SK-N-SH (cell line): Measurements from ENCODE around the gene ERC2. TPM values are rescaled to one million over a fixed set of nuclear protein-coding genes. Genes with fewer than 3 reads are reported as not detected.

Source experiments
- CTCF ChIA-PET: fragments of 300-600, 350-600 bp; formaldehyde crosslinking; extraction: SDS; loops from one replicate; lab custom pipeline; 2021; lab: Yijun Ruan, JAX
- POLR2A ChIA-PET: fragments of 350-600 bp; sonication (Branson Sonifier 250); formaldehyde crosslinking; extraction: SDS; loops from one replicate; lab custom pipeline; 2020; ENCODE audit warnings: antibody characterized with exemption, inconsistent platforms; lab: Yijun Ruan, JAX
- DNase-seq: peaks from one replicate; pipeline ENCODE4 v3.0.0; 2012
- H2AFZ ChIP-seq: fragments of 200-600 bp; sonication (generic); 2 replicates; pipeline ENCODE4 v1.8.1; 2016; ENCODE audit warnings: antibody characterized with exemption, mild to moderate bottlenecking, low read depth
- H3F3A ChIP-seq: fragments of 200-600 bp; sonication (generic); replicated peaks from 2 replicates; pipeline ENCODE3; 2016; ENCODE audit warnings: antibody characterized with exemption, mild to moderate bottlenecking; ENCODE audit not compliant: insufficient read depth
- H3K27ac ChIP-seq, 2 experiments: fragments of 200-500 bp in 1 of 2; fragments of 200-600 bp in 1 of 2; sonication (Bioruptor generic) in 1 of 2; sonication (generic), shearing (Covaris generic) in 1 of 2; 2 replicates each; pipeline versions ENCODE4 v1.5.1 to v1.6.1; 2014 to 2016; ENCODE audit warnings: low read depth in 2 of 2, inconsistent platforms in 1 of 2, low read length in 1 of 2, mild to moderate bottlenecking in 1 of 2, mixed read lengths in 1 of 2
- H3K27me3 ChIP-seq: fragments of 200-600 bp; sonication (generic), shearing (Covaris generic); 2 replicates; pipeline ENCODE4 v1.6.1; 2016; ENCODE audit warnings: mixed run types; ENCODE audit not compliant: insufficient read depth
- H3K36me3 ChIP-seq, 2 experiments: fragments of 200-500 bp in 1 of 2; fragments of 200-600 bp in 1 of 2; sonication (Bioruptor generic) in 1 of 2; sonication (generic) in 1 of 2; replicated peaks in 1 of 2; 2 replicates each; pipeline versions ENCODE3 to v1.5.1; 2014 to 2016; ENCODE audit warnings: low read length in 1 of 2, mild to moderate bottlenecking in 1 of 2; ENCODE audit not compliant: insufficient read depth in 2 of 2, control insufficient read depth in 1 of 2
- H3K4me1 ChIP-seq, 2 experiments: fragments of 200-500 bp in 1 of 2; fragments of 200-600 bp in 1 of 2; sonication (Bioruptor generic) in 1 of 2; sonication (generic), shearing (Covaris generic) in 1 of 2; 2 replicates each; pipeline versions ENCODE4 v1.5.1 to v1.6.1; 2014 to 2016; ENCODE audit warnings: low read depth in 1 of 2, low read length in 1 of 2, mixed run types in 1 of 2; ENCODE audit not compliant: insufficient read depth in 2 of 2, control insufficient read depth in 1 of 2
- H3K4me2 ChIP-seq: fragments of 200-600 bp; sonication (generic), shearing (Covaris generic); 2 replicates; pipeline ENCODE4 v1.6.1; 2017; ENCODE audit warnings: mixed run types
- H3K4me3 ChIP-seq, 2 experiments: fragments of 200-500 bp in 1 of 2; fragments of 200-600 bp in 1 of 2; sonication (Bioruptor generic) in 1 of 2; sonication (generic), shearing (Covaris generic) in 1 of 2; 2 replicates each; pipeline versions ENCODE4 v1.5.1 to v1.8.1; 2014 to 2016; ENCODE audit warnings: low read depth in 2 of 2, inconsistent platforms in 1 of 2, low read length in 1 of 2, mild to moderate bottlenecking in 1 of 2, mixed read lengths in 1 of 2, moderate library complexity in 1 of 2
- H3K79me2 ChIP-seq: fragments of 200-600 bp; sonication (generic); 2 replicates; pipeline ENCODE4 v1.8.1; 2017; ENCODE audit warnings: mild to moderate bottlenecking; ENCODE audit not compliant: insufficient read depth
- H3K9ac ChIP-seq: fragments of 200-600 bp; sonication (generic); 2 replicates; pipeline ENCODE4 v1.6.1; 2017; ENCODE audit warnings: mixed run types
- H3K9me2 ChIP-seq: fragments of 200-600 bp; sonication (generic); 2 replicates; pipeline ENCODE4 v1.6.1; 2017; ENCODE audit warnings: mixed run types
- H3K9me3 ChIP-seq: fragments of 200-600 bp; sonication (generic); 2 replicates; pipeline ENCODE4 v1.6.1; 2017; ENCODE audit warnings: mixed run types, mild to moderate bottlenecking, moderate library complexity
- H4K20me1 ChIP-seq: fragments of 200-600 bp; sonication (generic); 2 replicates; pipeline ENCODE4 v1.6.1; 2017; ENCODE audit warnings: mild to moderate bottlenecking, mixed run types; ENCODE audit not compliant: insufficient read depth
- CHD2 ChIP-seq: fragments of 150-350 bp; IDR thresholded peaks from 2 replicates; pipeline ENCODE4 v1.6.1; 2018; ENCODE audit warnings: low read length; ENCODE audit not compliant: partially characterized antibody
- ELF1 ChIP-seq: IDR thresholded peaks from 2 replicates; pipeline ENCODE4 v1.4.0; 2012
- EP300 ChIP-seq, 2 experiments: IDR thresholded peaks; 2 replicates each; pipeline versions ENCODE4 v1.4.0 to v1.6.1; 2012; ENCODE audit warnings: borderline replicate concordance in 1 of 2, low read depth in 1 of 2, low read length in 1 of 2
- EZH2phosphoT487 ChIP-seq: fragments of 200-600 bp; sonication (generic); IDR thresholded peaks from 2 replicates; pipeline ENCODE4 v1.6.1; 2017; ENCODE audit warnings: low read depth, mixed run types, mild to moderate bottlenecking, antibody characterized with exemption, moderate library complexity, borderline replicate concordance
- JUND ChIP-seq: IDR thresholded peaks from 2 replicates; pipeline ENCODE4 v1.4.0; 2012
- MAX ChIP-seq: IDR thresholded peaks from 2 replicates; pipeline ENCODE4 v1.4.0; 2012; ENCODE audit warnings: low read depth
- MXI1 ChIP-seq: IDR thresholded peaks from 2 replicates; pipeline ENCODE4 v1.6.1; 2012; ENCODE audit warnings: mild to moderate bottlenecking, low read depth, low read length, improper control_type of control experiment
- NRF1 ChIP-seq: IDR thresholded peaks from 2 replicates; pipeline ENCODE4 v1.6.1; 2012; ENCODE audit warnings: low read depth, mild to moderate bottlenecking, low read length
- POLR2AphosphoS5 ChIP-seq: IDR thresholded peaks from 2 replicates; pipeline ENCODE4 v1.6.1; 2012; ENCODE audit warnings: low read depth, low read length
- RFX5 ChIP-seq: IDR thresholded peaks from 2 replicates; pipeline ENCODE4 v1.6.1; 2012; ENCODE audit warnings: mild to moderate bottlenecking, improper control_type of control experiment, low read length
- TAF1 ChIP-seq: IDR thresholded peaks from 2 replicates; pipeline ENCODE4 v1.6.1; 2012; ENCODE audit warnings: low read depth, mild to moderate bottlenecking, low read length, moderate library complexity, borderline replicate concordance
- USF1 ChIP-seq: IDR thresholded peaks from 2 replicates; pipeline ENCODE4 v1.4.0; 2012; ENCODE audit warnings: low read depth, borderline replicate concordance
- WGBS: methylation state at CpG from one replicate; pipeline ENCODE4 v1.1.6; 2017; ENCODE audit warnings: low lambda C conversion rate; 5-methylcytosine and 5-hydroxymethylcytosine counted together
- polyA plus RNA-seq, 3 experiments: library from polyadenylated mRNA; depleted of rRNA; stranded (reverse); fragments of >200 nt; gene quantifications; 2 replicates each; pipeline ENCODE4 v1.2.3, GENCODE V29; 2012

The ERC2 gene
- polyA plus RNA-seq, 1 of the 3 experiments (the other 2 are of a cell fraction) = 1.6 TPM

DNA sequence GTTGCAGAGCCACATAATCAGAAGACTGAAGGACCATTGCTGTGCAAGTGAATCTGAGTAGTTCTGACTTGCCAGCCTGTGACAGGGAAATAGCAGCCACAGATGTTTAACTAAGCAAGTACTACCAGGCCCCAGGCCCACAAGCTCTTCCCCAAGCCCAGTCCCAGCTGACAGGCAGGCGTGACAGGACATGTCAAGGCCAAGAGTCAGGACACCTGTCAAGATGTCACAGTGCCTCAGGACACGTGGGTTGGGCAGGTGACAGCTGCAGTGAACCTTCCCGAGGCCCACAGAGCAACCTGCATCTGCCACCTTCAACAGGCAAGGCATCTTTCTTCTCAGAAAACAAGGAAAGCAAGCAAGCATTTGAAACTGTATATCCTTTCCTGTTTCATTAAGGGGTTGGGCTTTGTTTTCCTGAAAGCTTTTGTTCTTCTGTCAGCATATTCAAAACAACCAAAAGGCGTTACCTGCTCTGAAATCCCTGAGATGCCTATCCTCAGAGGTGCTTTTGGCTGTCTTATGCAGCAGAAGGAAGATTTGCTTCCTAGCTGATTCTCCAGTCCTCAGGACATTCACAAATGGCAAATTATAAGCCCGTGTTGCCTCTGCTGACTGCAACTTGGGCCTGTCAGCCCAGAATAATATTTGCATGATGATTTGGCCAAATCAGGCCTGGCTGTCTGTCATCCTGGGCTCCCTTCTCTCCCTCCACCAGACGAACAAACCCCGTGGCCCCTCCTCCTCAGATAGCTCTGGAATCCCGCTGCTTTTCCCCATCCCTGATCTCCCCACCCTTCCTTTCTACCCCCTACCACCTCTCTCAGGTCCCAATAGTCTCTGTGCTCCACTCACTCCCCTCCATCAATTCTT is 809.3 kb downstream of the ERC2 start:
- WGBS = 64% methylated on average over 8 of the region's 8 CpGs
- no peak overlapping the region for H3K27ac ChIP-seq
- H3K4me2 ChIP-seq = no peak overlapping the region
- no peak overlapping the region for H2AFZ ChIP-seq
- H3K9ac ChIP-seq = no peak overlapping the region
- ChIA-PET CTCF (interaction anchor here (1.1 to 1.5 kb wide), 3 partner anchors 10 to 888 kb away, joined by 3 read pairs; no protein-coding TSS in a partner anchor), POLR2A (no interaction called here)
- no peaks in the 10 kb centered on the region for H3K36me3 ChIP-seq
- H3F3A ChIP-seq = no peaks in the 10 kb centered on the region
- no peak overlapping the region for H3K4me3 ChIP-seq
- no peaks in the 10 kb centered on the region for H4K20me1 ChIP-seq
- H3K4me1 ChIP-seq = peaks cover 0 to 5% of the 10 kb centered on the region in 2 experiments; a peak in 1 of 4 replicates
- H3K27me3 ChIP-seq = no peaks in the 10 kb centered on the region
- H3K9me2 ChIP-seq = no peaks in the 10 kb centered on the region
- no peaks in the 10 kb centered on the region for H3K9me3 ChIP-seq
- H3K79me2 ChIP-seq = no peaks in the 10 kb centered on the region
- no peak for TF ChIP-seq JUND
- no peak for TF ChIP-seq EP300 (IDR thresholded peaks at IDR 0.05; ENCODE audit: borderline replicate concordance in 1 of 2, low read depth in 1 of 2, low read length in 1 of 2)
- TF ChIP-seq CHD2 = no peak
- no peak for TF ChIP-seq TAF1
- TF ChIP-seq USF1 = no peak
- TF ChIP-seq EZH2phosphoT487 = no peak
- TF ChIP-seq ELF1 = no peak
- no peak for TF ChIP-seq MAX
- TF ChIP-seq NRF1 = no peak
- TF ChIP-seq RFX5 = no peak
- TF ChIP-seq MXI1 = no peak
- DNase-seq = no peak

DNA sequence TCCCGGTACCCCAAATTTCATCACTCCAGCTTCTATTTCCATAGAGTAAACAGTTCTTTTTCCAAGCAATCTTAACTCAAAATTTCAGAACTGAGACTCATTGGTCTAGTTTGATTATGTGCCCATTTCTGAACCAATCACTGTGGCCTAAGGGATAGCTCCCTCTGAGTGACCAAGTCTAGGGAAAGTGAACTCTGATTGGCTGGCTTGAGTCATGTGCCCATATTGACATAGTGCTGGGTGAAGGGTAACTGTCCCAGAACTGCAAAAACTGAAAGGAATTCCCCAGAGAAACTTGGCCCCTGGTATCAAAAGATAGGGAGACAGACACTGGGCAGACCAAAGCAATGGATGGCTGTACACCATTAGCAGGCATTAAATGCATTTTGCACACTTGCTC is 810.0 kb downstream of the ERC2 start:
- Histone ChIP-seq H3K4me1 (peaks cover 0 to 5% of the 10 kb centered on the region in 2 experiments; a peak in 1 of 4 replicates), H3K4me2 (no peak overlapping the region), H4K20me1 (no peaks in the 10 kb centered on the region), H3K27ac (no peak overlapping the region), H3K4me3 (no peak overlapping the region), H3K36me3 (no peaks in the 10 kb centered on the region), H3K9me2 (no peaks in the 10 kb centered on the region), H3K9me3 (no peaks in the 10 kb centered on the region), H3K79me2 (no peaks in the 10 kb centered on the region), H2AFZ (no peak overlapping the region), H3K27me3 (no peaks in the 10 kb centered on the region), H3K9ac (no peak overlapping the region), H3F3A (no peaks in the 10 kb centered on the region)
- DNase-seq = no peak
- ChIA-PET CTCF (interaction anchor here (1.5 kb wide), 1 partner anchor 11 kb away, joined by 3 read pairs; no protein-coding TSS in a partner anchor), POLR2A (no interaction called here)
- 93% methylated on average over 1 of the region's 1 CpG for WGBS
- no peak for TF ChIP-seq POLR2AphosphoS5
- TF ChIP-seq USF1 = peak; percentile 25; the same call in 1 of the 2 replicates
